Hepatocyte (in vitro differentiated cells): Measurements from ENCODE around the gene ACVR1.

ENCODE experiments used
- CTCF ChIP-seq: fragments of 200-600 bp; sonication (generic); IDR thresholded peaks from 2 replicates; pipeline ENCODE4 v1.5.1; 2016; ENCODE audit warnings: antibody characterized with exemption, mild to moderate bottlenecking; ENCODE audit not compliant: poor library complexity
- EZH2 ChIP-seq: fragments of 200-600 bp; sonication (generic); IDR thresholded peaks from 2 replicates; pipeline ENCODE4 v1.6.1; 2016; ENCODE audit warnings: antibody characterized with exemption, mild to moderate bottlenecking, borderline replicate concordance
- EZH2phosphoT487 ChIP-seq: fragments of 200-600 bp; sonication (generic); IDR thresholded peaks from one replicate; pipeline ENCODE4 v1.6.1; 2018; ENCODE audit warnings: antibody characterized with exemption, mild to moderate bottlenecking, low read depth, moderate library complexity; ENCODE audit not compliant: unreplicated experiment, severe bottlenecking

- TF ChIP-seq CTCF = no peak
- no peak for TF ChIP-seq EZH2phosphoT487
- no peak for TF ChIP-seq EZH2
Measured at GRCh38 chr2:157726946-157727345, 149.2 kb downstream of the ACVR1 start.
